PFSK-1 (cell line): ENCODE measurements around the gene EEPD1.

Experiments
- POLR2AphosphoS5 ChIP-seq: IDR thresholded peaks from 2 replicates; pipeline ENCODE4 v1.6.1; 2012; ENCODE audit warnings: low read depth, mild to moderate bottlenecking, control low read depth, low read length, moderate library complexity
- SIN3A ChIP-seq: IDR thresholded peaks from 2 replicates; pipeline ENCODE4 v1.6.1; 2012; ENCODE audit warnings: mild to moderate bottlenecking, low read length, moderate library complexity, borderline replicate concordance; ENCODE audit not compliant: insufficient read depth
- TAF1 ChIP-seq: IDR thresholded peaks from 2 replicates; pipeline ENCODE4 v1.6.1; 2012; ENCODE audit warnings: low read length, control low read depth, borderline replicate concordance; ENCODE audit not compliant: insufficient read depth
- TF ChIP-seq, protein P1 (sequence below), 2 experiments: IDR thresholded peaks; 2 replicates each; pipeline versions ENCODE4 v1.6.1 to v1.8.0; 2011 to 2012; ENCODE audit warnings: low read depth in 2 of 2, low read length in 2 of 2, control low read depth in 1 of 2, inconsistent platforms in 1 of 2, mild to moderate bottlenecking in 1 of 2, moderate library complexity in 1 of 2; ENCODE audit not compliant: insufficient read depth in 1 of 2

DNA sequence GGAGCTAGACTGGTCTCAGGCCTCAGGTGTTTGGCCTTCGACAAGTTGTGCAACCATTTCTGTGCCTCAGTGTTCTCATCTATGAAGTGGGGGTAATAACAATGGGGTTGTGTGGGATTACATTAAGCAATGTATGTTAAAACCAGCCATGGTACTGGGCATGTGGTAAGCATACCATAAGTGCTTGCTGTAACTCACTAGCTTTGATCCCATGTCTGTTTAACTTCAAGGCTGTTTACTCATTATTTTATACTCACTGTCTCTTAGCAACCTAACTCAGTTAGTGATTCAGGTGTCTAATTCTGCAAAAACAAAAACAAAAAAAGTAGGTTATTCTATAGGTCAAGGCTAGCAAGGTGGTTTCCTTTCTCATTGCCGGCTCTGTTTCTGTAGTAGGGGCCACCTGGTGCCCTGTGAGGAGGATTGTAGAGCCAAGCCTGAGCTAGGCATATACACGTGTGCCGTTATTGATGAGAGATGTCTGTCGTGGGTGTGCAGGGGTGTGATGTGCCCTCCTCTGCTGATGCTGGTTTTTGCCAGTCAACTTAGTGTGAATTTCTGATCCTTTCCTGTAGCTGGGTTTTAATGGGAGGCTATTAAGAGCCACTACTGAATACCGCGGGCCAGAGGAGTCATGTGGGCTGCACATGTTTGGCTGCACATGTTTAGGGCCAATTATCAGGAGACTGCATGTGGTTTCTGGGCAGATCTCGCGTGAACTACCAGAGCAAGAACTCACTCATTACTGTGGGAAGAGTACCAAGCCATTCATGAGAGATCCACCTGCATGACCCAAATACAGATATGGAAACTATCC is 56.2 kb downstream of the EEPD1 start:
- TF ChIP-seq POLR2AphosphoS5 = no peak
- TF ChIP-seq, protein P1, sequence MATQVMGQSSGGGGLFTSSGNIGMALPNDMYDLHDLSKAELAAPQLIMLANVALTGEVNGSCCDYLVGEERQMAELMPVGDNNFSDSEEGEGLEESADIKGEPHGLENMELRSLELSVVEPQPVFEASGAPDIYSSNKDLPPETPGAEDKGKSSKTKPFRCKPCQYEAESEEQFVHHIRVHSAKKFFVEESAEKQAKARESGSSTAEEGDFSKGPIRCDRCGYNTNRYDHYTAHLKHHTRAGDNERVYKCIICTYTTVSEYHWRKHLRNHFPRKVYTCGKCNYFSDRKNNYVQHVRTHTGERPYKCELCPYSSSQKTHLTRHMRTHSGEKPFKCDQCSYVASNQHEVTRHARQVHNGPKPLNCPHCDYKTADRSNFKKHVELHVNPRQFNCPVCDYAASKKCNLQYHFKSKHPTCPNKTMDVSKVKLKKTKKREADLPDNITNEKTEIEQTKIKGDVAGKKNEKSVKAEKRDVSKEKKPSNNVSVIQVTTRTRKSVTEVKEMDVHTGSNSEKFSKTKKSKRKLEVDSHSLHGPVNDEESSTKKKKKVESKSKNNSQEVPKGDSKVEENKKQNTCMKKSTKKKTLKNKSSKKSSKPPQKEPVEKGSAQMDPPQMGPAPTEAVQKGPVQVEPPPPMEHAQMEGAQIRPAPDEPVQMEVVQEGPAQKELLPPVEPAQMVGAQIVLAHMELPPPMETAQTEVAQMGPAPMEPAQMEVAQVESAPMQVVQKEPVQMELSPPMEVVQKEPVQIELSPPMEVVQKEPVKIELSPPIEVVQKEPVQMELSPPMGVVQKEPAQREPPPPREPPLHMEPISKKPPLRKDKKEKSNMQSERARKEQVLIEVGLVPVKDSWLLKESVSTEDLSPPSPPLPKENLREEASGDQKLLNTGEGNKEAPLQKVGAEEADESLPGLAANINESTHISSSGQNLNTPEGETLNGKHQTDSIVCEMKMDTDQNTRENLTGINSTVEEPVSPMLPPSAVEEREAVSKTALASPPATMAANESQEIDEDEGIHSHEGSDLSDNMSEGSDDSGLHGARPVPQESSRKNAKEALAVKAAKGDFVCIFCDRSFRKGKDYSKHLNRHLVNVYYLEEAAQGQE (IDR thresholded peaks at IDR 0.05; ENCODE audit: insufficient read depth in 1 of 2, low read depth in 2 of 2, low read length in 2 of 2) = no peak
- TF ChIP-seq SIN3A = no peak
- TF ChIP-seq TAF1 = no peak
